HFFc6 (cell line): ENCODE data around the gene TSPAN32. TPM values are rescaled to one million over a fixed set of nuclear protein-coding genes. Genes with fewer than 3 reads are reported as not detected.

Source experiments
- DNase-seq: peaks from one replicate; pipeline ENCODE4 v3.0.0-alpha.2; 2018
- H3K27ac Mint-ChIP-seq: 2 replicates; pipeline ENCODE4 v1.8.0; 2020; ENCODE audit warnings: mild to moderate bottlenecking, mixed read lengths
- H3K27me3 Mint-ChIP-seq: 2 replicates; pipeline ENCODE4 v1.8.0; 2021; ENCODE audit warnings: mild to moderate bottlenecking, moderate library complexity, mixed read lengths; ENCODE audit not compliant: insufficient read depth
- H3K36me3 Mint-ChIP-seq: 2 replicates; pipeline ENCODE4 v1.8.0; 2021; ENCODE audit warnings: low read depth, mixed read lengths
- H3K4me1 Mint-ChIP-seq: 2 replicates; pipeline ENCODE4 v1.8.0; 2020; ENCODE audit warnings: low read depth, mixed read lengths
- H3K4me3 Mint-ChIP-seq: 2 replicates; pipeline ENCODE4 v1.8.0; 2020; ENCODE audit warnings: mild to moderate bottlenecking, moderate library complexity, mixed read lengths
- H3K9me3 Mint-ChIP-seq: 2 replicates; pipeline ENCODE4 v1.8.0; 2020; ENCODE audit warnings: mild to moderate bottlenecking, mixed read lengths
- CTCF ChIP-seq: fragments of 200-600 bp; sonication (generic); IDR thresholded peaks from 2 replicates; pipeline ENCODE4 v1.5.0; 2021; ENCODE audit warnings: antibody characterized with exemption, mild to moderate bottlenecking
- total RNA-seq, 6 experiments: library from RNA; stranded (reverse); fragmentation: NEBNext Ultra II Directional; extraction: Animal tissue kit (Norgen Biotek cat#: 25700); gene quantifications; 2 replicates in 1 of 6; 3 replicates in 5 of 6; pipeline ENCODE4 v1.2.3, GENCODE V29; 2021

The TSPAN32 gene
- total RNA-seq, 6 experiments from 2014 or later, result not detected

- H3K27me3 Mint-ChIP-seq, result peaks cover 51% of the 10 kb centered on the region
These were observed 12.5 kb upstream of the TSPAN32 start for GRCh38 chr11:2289350-2289749.

GRCh38 chr11:2289859-2290258 is 12.0 kb upstream of the TSPAN32 start:
- Mint-ChIP-seq H3K36me3 (no peaks in the 10 kb centered on the region), H3K9me3 (no peaks in the 10 kb centered on the region), H3K4me3 (no peak overlapping the region), H3K27ac (no peak overlapping the region), H3K27me3 (peaks cover 49% of the 10 kb centered on the region), H3K4me1 (no peaks in the 10 kb centered on the region)
- TF ChIP-seq CTCF, result no peak
- DNase-seq, result no peak

More at GRCh38 chr11:2289350-2289749, 12.5 kb upstream of the TSPAN32 start:
- TF ChIP-seq CTCF, result no peak
- Mint-ChIP-seq H3K4me1 (no peaks in the 10 kb centered on the region), H3K4me3 (no peak overlapping the region), H3K9me3 (no peaks in the 10 kb centered on the region), H3K36me3 (no peaks in the 10 kb centered on the region), H3K27ac (no peak overlapping the region)
- DNase-seq, result no peak

- Mint-ChIP-seq H3K27ac (no peak overlapping the region), H3K27me3 (peaks cover 50% of the 10 kb centered on the region), H3K36me3 (no peaks in the 10 kb centered on the region), H3K4me1 (no peaks in the 10 kb centered on the region), H3K9me3 (no peaks in the 10 kb centered on the region), H3K4me3 (no peak overlapping the region)
- no peak for TF ChIP-seq CTCF
- no peak for DNase-seq
These were observed 11.4 kb upstream of the TSPAN32 start for GRCh38 chr11:2290351-2290841.

GRCh38 chr11:2293531-2293971 is 8.3 kb upstream of the TSPAN32 start:
- Mint-ChIP-seq H3K9me3 (no peaks in the 10 kb centered on the region), H3K27me3 (peaks cover 38% of the 10 kb centered on the region), H3K4me3 (no peak overlapping the region), H3K4me1 (no peaks in the 10 kb centered on the region), H3K36me3 (no peaks in the 10 kb centered on the region), H3K27ac (no peak overlapping the region)
- TF ChIP-seq CTCF, result no peak
- DNase-seq, result no peak

- Mint-ChIP-seq H3K4me3 (no peak overlapping the region), H3K27ac (no peak overlapping the region), H3K36me3 (no peaks in the 10 kb centered on the region), H3K27me3 (peaks cover 31% of the 10 kb centered on the region), H3K4me1 (no peaks in the 10 kb centered on the region), H3K9me3 (no peaks in the 10 kb centered on the region)
- DNase-seq, result no peak
- no peak for TF ChIP-seq CTCF
These were observed 7.6 kb upstream of the TSPAN32 start for GRCh38 chr11:2293984-2294925.
